CD1c-positive myeloid dendritic cell (primary cell): ENCODE results near the gene TPPP.

ENCODE experiments used
- DNase-seq: peaks from one replicate; pipeline ENCODE4 v3.0.0-alpha.2; 2016; ENCODE audit errors: extremely low spot score

The TPPP gene

GRCh38 chr5:665541-665955 lies 27.6 kb downstream of the TPPP start:
- DNase-seq: no peak

DNA sequence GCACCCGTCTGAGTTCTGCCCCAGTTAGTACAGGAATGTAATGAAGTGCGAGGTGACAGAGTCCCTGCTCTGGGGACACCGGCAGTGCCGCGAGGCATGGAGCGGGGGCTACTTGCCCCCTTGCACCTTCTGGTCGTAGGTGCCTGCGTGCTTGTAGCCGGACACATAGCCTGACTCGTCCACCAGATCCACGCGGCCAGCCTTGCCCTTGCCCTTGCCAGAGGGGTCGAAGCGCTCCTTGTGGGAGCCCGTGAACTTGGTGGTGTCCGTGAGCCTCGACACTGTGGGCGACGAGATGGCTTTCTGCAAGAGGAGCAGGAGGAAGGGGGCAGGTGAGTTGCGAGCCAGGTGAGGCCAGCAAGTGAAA lies 28.2 kb downstream of the TPPP start:
- no peak for DNase-seq

- DNase-seq: no peak
Observed at GRCh38 chr5:664343-664993, 28.7 kb downstream of the TPPP start.

- no peak for DNase-seq
Observed at GRCh38 chr5:663436-664342, 29.5 kb downstream of the TPPP start.

GRCh38 chr5:662751-663435 lies 30.3 kb downstream of the TPPP start:
- DNase-seq: no peak

DNA sequence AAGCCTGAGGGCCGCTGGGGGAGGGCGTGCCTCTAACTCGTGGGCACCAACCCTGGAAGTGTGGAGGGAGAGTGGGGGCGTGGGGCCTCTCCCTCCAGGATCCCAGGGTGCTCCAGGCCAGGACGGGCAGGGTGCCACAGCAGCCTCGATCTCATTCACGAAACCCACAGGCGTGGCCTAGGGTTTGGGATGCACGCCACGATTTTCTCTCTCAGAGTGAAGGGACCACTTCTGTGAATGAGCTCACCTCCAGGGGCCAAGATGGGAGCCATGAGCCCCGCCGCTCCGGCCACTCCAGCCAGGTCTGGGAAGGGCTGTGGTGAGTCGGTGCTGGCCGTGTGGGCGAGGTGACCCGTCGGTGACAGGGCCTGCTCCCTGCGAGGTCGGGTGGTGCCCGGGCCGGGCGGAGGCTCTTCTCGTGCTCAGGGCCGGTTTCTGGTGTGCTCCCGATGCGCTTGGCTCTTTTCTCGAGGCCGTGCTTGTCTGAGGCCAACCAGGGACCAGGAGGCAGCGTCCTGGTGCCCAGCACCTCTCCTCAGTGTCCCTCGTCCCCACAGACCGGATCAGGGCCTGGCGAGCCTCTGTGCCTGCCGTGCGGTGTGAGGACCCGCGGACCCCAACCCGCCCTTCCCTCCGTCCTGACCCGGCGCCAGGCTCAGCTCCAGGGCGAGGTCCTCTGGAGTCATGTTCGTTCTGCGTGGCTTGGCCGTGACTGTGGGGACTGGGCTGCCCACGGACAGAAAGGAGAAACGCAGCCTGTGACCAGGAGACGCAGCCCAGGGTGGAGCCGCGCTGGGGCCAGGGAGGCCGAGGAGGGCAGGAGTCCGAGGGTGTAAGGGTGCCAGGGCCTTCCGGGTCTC lies 31.0 kb downstream of the TPPP start:
- DNase-seq: no peak

- no peak for DNase-seq
Observed at GRCh38 chr5:660491-661030, 32.6 kb downstream of the TPPP start.

DNA sequence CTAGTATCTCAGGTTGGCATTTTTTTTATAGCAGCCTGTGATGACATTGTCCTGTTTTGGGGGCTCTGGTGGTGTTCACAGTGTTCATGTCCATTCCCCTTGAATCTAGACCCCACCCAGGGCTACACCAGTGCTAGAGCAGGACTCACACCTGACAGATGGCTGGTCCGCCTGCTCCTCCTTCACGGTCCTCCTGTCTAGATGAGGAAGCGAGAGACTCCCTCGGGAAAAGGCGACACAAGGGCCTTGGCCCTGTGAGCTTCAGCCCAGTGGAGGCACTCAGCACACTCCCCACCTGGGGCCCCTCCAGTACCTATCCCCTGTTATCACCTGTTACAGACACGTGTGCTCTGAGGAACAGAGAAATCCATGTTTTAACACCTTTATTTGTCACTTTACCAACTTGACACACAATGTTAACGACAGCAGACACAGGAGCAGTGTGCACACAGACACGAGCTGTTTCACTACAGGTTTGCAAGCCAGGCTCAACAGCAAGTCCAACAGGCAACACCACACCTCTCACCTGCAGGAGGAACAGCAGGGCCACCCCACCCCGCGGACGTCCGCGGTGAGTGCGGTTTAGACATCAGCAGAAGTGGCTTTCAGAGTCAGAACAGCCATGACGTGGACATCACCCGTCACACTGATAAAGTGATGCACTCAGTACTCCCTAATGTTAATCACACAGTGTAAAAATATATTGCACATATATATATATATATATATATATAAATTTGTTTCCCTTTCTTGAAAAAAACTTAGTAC lies 33.5 kb downstream of the TPPP start:
- no peak for DNase-seq

DNA sequence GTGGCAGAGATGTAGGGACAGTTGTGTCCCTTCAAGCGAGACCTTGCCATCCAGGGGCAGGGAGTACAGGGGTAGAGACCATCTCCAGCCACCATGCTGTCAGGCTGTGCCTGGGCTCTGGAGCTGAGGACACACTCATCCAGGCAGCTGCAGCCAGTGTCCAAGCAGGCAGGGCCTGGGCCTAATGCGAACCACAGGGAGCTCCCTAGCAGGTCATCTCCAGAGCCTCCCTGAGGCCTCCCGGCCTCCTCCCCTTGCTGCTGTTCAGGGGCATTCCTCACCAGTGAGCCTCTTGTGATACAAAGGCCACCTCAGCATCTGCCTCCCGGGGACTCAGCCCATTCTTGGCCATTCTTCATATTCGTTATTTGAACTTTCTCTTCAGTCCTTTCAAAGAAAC lies 35.0 kb downstream of the TPPP start:
- no peak for DNase-seq

GRCh38 chr5:657570-657969 lies 35.6 kb downstream of the TPPP start:
- peak; percentile 69 for DNase-seq

GRCh38 chr5:655406-655805 lies 37.7 kb downstream of the TPPP start:
- no peak for DNase-seq

- DNase-seq: no peak
Observed at GRCh38 chr5:654071-654778, 38.9 kb downstream of the TPPP start.

DNA sequence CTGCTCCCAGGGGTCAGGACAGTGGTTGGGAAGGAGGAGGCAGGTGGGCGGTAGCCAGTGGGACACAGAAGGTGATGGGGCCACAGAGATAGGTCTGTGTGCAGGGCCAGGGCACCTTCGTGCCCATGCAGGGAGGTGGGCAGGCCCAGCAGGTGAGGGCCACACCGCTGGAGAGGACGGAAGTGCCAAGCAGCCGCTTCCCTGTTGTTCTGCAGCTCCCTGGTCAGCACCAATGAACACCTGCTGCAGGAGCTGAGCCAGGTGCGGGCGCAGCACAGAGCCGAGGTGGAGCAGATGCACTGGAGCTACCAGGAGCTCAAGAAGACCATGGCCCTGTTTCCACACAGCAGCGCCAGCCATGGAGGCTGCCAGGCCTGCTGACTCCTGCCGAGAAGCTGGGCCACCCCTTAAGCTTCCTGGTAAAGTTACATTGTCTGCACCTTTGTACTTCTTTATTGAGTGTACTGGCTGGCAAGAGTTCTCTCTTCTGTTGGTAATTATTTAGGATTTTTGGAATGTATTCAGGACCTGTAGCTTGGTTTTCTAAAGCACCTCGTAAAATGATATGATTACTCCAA lies 40.3 kb downstream of the TPPP start:
- DNase-seq: no peak

DNA sequence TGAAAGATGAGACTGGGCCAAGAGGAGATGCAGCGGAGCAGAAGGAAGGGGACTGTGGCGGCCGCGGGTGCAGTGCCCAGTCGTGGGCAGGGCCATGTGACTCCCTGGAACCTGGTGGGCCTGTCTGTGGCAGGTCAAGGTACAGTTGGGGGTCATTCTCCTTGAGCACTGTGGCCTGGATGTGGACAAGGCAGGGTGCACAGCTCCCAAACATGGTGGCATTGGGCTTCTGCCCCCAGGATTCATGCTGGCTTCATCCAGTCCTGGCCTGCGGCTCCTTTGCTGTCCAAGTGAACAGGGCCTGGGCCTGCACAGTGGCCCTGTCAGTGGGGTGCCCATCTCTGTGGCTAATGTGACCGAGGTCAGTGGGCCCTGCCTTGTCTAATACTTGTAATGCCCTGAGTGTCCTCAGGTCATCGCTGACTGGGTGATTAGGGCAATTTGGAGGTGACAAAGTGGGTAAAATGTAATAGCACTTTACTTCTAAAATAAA lies 41.1 kb downstream of the TPPP start:
- DNase-seq: no peak

DNA sequence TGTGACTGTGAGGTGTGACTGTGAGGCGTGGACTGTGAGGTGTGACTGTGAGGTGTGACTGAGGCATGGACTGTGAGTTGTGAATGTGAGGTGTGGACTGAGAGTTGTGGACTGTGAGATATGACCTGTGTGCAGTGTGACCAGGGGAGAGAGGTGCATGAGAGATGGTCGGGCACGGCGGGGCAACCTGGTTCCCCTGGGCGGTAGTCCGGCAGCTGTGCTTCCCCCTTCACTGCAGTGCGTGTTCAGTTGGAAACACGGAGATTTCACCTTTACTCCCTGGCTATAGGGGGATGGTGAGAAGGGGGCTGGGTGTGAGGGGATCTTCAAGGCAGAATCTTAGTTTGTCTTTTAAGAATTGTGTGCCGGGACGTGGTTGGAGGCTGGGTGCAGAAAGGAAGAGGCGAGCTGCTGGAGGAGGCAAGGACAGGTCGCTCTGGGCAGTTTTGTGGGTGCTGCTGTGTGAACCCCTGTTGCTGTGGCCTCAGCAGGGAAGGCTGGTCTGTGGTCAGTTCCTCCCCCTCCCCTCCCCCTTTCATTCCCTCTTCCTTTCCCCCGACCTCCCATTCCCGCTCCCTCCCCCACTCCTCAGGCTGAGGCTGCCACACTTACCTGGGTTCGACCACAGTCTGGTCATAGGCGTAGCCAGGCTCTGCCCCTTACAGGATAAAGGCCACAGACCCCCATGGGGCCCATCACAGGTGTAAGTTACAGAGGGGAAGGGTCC lies 41.7 kb downstream of the TPPP start:
- DNase-seq: no peak

GRCh38 chr5:647727-648126 lies 45.4 kb downstream of the TPPP start:
- DNase-seq: no peak

GRCh38 chr5:647311-647710 lies 45.8 kb downstream of the TPPP start:
- DNase-seq: no peak

DNA sequence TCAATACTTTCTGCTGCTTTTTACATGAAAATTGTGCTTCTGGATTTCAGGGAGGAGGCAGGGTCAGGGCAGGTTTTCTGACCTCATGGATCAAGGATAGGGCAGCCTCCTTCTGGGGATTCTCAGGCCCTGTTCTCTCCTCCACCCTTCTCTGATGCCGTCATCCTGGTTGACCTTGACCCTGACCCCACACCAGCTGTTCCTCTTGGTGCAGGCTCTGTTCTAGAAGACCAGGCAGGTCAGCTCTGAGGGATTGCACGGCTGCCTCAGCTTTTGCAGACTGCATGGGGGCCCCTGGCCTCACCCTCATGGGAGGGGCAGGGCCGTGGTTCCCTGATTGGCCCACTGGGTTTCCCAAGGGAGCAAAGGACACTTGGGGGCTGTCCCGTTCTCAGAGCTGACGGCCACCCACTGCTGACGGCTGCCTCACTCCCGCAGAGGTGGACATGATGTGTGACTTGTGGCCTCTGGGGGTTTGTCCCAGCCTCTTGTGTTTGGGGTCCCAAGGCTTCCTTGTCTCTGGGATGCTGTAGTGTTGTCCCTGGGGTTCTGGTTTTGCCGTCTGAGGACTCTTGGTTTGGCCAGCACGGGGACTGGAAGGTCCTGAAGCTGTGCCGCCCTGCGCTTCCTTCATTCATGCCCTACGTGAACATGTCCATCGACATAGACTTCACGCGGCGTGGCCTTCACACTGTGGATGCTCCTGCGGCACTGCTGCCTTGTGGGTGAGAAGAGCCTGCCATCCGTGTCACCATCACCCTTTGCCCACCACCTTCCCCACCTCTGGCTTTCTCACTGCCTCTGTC lies 46.6 kb downstream of the TPPP start:
- DNase-seq: no peak
